Fibroblast of skin of right biceps (primary cell): Measurements from ENCODE around the gene KIAA0930.
"Not testable (repeated sequence)": the region's sequence is repeated elsewhere in the genome, so short reads cannot be mapped to it uniquely, and the experiment has no call there.

Experiments
- DNase-seq: peaks from one replicate; pipeline ENCODE4 v3.0.0-alpha.2; 2013

The KIAA0930 gene

GRCh38 chr22:45198463-45198795, 42.3 kb downstream of the KIAA0930 start:
- no peak for DNase-seq

GRCh38 chr22:45197606-45198462, 42.9 kb downstream of the KIAA0930 start:
- DNase-seq = no peak

- no peak for DNase-seq
These were observed 43.6 kb downstream of the KIAA0930 start for GRCh38 chr22:45196926-45197605.

GRCh38 chr22:45196308-45196707, 44.4 kb downstream of the KIAA0930 start:
- DNase-seq = no peak

GRCh38 chr22:45195616-45196015, 45.1 kb downstream of the KIAA0930 start:
- DNase-seq = no peak

- DNase-seq = no peak
These were observed 46.0 kb downstream of the KIAA0930 start for GRCh38 chr22:45194686-45195085.

GRCh38 chr22:45192701-45193187, 48.0 kb downstream of the KIAA0930 start:
- DNase-seq = no peak

- DNase-seq = not testable (repeated sequence)
These were observed 48.9 kb downstream of the KIAA0930 start for GRCh38 chr22:45191746-45192145.

- DNase-seq = no peak
These were observed 50.4 kb downstream of the KIAA0930 start for GRCh38 chr22:45190202-45190872.

GRCh38 chr22:45188779-45189178, 51.9 kb downstream of the KIAA0930 start:
- DNase-seq = no peak

- DNase-seq = no peak
These were observed 52.8 kb downstream of the KIAA0930 start for GRCh38 chr22:45187891-45188290.

GRCh38 chr22:45185718-45186514, 54.8 kb downstream of the KIAA0930 start:
- DNase-seq = no peak

GRCh38 chr22:45183974-45184373, 56.7 kb downstream of the KIAA0930 start:
- DNase-seq = no peak

- DNase-seq = no peak
These were observed 58.9 kb downstream of the KIAA0930 start for GRCh38 chr22:45181766-45182165.

GRCh38 chr22:45181240-45181639, 59.5 kb downstream of the KIAA0930 start:
- no peak for DNase-seq

- DNase-seq = no peak
These were observed 60.5 kb downstream of the KIAA0930 start for GRCh38 chr22:45180146-45180679.

- no peak for DNase-seq
These were observed 61.2 kb downstream of the KIAA0930 start for GRCh38 chr22:45179276-45180049.

- no peak for DNase-seq
These were observed 67.7 kb downstream of the KIAA0930 start for GRCh38 chr22:45172881-45173585.

GRCh38 chr22:45171830-45172229, 68.9 kb downstream of the KIAA0930 start:
- no peak for DNase-seq

GRCh38 chr22:45169591-45170466, 70.9 kb downstream of the KIAA0930 start:
- DNase-seq = no peak
